HG02885 (cell line): ENCODE data around the gene PARD3.

Source experiments
- ATAC-seq: cut with Tn5 transposase; IDR thresholded peaks from one replicate; pipeline ENCODE4 v1.9.1; 2021; ENCODE audit warnings: mild to moderate bottlenecking; ENCODE audit not compliant: unreplicated experiment, poor library complexity

PARD3 gene

DNA sequence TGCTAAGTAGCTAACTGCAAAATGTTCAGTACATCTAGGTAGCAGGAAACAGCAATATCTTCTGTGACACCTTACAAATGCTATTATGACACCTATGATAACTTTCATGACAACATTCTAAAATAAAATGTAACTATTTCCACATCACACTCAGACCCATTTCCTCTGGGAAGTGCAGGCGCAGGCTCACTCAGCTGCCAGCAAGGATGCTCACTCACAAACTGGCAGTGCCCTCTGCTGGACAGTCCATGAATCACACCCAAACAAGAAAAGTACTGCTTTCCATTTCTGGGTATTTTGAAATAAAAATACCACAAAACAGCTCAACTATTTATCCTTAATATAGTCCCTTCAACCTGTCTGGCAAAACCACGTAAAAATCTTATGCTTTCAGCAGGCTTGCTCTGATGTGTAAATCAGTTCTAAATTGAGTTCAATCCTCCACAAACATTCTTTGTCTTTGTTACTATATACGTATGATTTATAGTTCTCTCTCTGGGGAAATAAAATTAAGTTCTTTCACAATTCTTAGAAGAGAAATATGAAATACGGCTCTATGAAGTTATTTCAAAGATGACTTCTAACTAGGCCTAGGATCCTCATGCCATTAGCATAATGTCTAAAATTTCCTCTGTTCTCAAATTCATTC is 176.6 kb downstream of the PARD3 start:
- peak; percentile 54 for ATAC-seq

DNA sequence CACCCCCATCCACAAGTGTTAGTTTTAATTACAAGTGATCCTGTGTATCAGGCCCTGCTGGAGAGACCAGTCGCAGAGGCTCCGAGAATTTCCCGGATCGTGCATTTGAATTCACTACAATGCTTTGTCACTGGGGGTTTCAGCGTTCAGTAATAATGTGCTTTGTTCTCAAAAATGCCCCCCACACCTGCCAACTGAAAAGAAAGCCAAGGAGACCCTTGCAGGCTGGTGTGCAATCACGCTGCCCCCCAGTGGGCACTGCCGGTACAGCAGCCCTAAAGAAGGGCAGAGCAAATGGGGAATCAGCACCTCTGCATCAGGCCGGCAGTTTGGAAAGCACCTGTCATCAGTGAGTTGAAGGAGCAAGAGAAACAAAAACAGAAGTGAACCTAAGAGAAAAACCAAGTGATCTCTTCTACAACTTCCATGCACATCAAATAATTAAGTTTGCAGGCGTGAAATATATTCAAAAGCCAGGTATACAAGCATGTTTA is 177.6 kb downstream of the PARD3 start:
- peak; percentile 87 for ATAC-seq

DNA sequence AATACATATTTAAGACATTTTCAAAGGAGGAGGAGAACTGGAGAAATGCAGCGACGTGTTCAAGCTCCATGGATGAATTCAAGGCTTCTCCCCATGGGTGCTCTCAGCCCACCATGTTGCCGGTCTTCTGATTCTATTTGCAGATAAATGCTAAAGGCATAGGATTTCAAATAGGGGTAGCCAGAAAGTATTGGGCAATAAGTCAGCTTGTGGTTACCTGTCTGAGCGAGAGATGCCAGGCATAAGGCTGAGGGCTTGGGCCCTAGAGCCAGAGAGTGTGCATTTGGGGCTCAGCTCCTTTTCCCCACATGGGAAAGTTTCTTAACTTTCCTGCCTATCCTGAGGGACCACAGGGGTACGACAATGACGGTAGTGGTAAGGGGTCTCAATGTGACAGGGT is 180.0 kb downstream of the PARD3 start:
- ATAC-seq: no peak

- no peak for ATAC-seq
These were observed 181.7 kb downstream of the PARD3 start for GRCh38 chr10:34633374-34633773.

GRCh38 chr10:34629084-34629483 is 186.0 kb downstream of the PARD3 start:
- no peak for ATAC-seq

- ATAC-seq: no peak
These were observed 186.8 kb downstream of the PARD3 start for GRCh38 chr10:34628174-34628796.

DNA sequence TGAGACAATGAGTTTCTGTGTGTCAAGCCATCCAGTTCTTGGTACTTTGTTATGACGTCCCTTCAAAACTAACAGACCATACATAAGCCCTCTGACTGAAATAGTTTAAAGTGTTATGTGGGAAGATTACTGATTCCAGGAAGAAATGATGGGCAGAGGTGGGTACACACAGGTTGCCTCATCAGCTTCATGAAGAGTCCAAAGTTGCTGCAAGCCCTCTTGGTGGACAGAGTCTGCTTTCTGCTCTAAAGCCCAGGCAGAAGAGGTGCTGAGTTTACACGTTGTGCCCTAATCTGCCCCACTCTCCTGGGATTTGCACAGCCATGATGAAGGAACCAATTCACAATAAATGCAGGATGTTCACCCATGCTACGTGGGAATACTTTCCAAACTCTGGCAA is 187.4 kb downstream of the PARD3 start:
- peak; percentile 22 for ATAC-seq

- peak; percentile 85 for ATAC-seq
These were observed 187.8 kb downstream of the PARD3 start for GRCh38 chr10:34627331-34627730.

- ATAC-seq: no peak
These were observed 188.8 kb downstream of the PARD3 start for GRCh38 chr10:34626158-34626880.

GRCh38 chr10:34624323-34625153 is 190.6 kb downstream of the PARD3 start:
- no peak for ATAC-seq

DNA sequence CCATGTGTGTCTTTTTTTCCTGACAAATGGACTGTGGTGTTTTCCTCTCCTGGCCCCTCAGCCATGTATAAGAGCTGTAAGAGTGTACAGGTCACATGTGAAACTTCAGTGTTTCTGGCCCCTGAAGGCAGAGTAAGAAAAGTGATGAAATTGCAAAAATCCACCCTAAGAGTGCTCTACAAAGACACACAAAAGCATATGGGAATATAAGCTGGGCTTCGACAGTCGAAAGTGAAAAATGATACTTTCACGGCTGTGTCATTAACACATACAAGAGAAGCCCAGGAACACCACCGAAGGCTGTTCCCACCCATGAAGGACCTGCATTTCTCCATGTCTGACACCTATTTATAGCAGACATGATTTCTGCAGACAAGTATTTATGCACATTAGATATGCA is 192.2 kb downstream of the PARD3 start:
- ATAC-seq: no peak

DNA sequence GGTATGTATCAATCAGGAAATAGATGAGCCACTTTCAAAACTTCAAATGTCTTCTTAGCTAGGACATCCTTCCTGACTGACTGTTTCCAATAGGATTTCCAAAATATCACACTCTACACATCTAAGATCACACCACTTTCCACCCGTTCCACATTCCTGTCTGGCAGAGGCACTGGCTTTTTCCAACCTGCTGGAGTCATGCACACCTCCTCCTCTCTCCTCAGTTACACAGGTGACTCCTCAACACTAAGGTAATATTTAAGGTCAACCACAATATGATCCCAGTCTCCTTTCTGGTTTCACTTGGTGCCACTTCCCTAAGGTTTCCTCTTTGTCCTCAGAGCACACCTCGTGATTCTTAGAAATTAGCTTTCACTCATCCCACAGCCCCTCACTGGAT is 196.5 kb downstream of the PARD3 start:
- ATAC-seq: no peak

DNA sequence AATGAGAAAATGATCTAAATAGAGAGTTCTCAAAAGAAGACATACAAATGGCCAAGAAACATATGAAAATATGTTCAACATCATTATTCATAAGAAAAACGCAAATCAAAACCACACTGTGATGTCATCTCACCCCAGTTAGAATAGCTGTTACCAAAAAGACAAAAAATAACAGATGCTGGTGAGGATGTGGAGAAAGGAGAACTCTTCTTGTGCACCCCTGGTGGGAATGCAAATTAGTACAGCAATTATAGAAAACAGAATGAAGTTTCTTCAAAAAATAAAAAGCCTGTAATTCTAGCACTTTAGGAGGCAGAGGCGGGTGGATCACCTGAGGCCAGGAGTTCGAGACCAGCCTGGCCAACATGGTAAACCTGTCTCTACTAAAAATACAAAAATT is 199.3 kb downstream of the PARD3 start:
- ATAC-seq: peak; percentile 76

DNA sequence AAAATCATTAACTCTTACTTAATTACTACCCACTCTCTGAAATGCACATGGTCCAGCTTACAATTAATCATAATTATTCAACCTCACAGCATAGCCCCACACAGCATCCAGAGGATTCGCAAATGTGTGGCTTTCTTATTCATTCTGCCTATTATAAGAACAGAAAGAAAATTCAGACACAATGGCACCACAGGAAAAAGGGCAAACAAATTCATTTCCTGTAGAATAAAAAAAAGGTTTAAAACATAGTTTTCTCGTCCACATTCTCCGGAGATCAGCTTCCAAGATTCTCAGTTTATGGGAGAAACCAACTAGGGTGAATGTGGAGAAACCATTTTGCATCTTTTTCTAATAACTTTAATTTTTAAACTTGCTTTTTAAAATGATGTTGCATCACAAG is 201.6 kb downstream of the PARD3 start:
- no peak for ATAC-seq

DNA sequence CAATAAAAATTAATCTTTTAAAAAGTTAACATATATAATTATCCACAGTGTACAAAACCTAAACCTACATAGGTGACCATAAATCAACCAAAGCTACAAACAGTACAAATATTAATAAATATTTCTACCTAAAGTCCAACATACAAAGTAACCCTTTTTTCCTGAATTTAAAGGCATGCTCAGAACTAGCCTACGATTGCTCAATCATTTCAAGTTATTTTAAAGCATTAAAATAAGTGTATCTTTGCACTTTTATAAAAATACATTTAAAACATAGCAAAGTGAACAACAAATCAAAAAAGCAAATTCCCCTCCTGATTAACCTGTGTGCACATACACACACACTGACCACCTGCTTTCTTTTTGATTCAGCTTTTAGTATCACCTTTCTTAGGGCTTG is 202.2 kb downstream of the PARD3 start:
- ATAC-seq: no peak

- no peak for ATAC-seq
These were observed 202.7 kb downstream of the PARD3 start for GRCh38 chr10:34612446-34612845.

DNA sequence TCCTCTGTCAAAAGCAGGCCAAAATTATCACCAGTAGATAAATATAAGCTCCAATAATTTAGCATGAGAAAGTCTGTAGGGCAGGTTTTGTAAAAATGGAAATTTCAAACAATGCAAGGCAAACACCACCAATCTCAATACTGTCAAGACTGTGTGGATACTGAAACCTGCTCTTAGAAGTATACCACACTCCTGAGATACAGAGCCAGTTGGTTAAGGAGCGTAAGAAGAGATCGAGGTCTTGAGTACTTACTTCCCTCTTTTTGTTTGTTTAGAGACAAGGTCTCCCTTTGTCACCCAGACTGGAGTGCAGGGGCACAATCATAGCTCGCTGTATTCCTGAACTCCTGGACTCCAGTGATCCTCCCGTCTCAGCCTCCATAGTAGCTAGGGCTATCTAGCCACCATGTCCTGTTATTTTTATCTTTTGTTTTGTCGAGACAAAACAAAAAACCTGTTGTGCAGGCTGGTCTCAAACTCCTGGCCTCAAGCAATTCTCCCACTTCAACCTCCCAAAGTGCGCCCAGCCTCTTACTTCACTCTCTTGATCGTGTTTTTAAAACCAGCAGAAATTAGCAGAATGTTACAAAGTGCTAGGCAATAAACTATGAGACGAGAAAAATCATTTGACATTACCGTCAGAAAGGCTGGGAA is 205.7 kb downstream of the PARD3 start:
- no peak for ATAC-seq

DNA sequence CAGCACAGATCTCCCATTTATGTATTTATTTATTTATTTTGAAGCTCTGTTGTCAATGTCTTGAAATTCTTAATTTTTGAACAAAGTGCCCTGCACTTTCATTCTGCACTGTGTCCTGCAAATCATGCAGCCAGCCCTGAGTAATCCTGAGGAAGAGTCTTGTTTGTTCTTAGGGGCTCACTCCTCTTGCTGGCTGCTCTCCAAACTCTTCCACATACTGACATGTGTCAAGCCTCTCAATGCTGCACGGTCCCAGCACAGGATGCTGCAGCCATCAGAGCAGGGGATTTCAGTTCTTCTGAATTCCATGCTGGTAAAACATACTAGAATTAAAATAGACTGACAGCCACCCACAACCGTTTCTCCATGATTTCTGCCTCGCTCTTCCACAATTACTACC is 207.2 kb downstream of the PARD3 start:
- no peak for ATAC-seq

- ATAC-seq: no peak
These were observed 208.2 kb downstream of the PARD3 start for GRCh38 chr10:34606890-34607289.

DNA sequence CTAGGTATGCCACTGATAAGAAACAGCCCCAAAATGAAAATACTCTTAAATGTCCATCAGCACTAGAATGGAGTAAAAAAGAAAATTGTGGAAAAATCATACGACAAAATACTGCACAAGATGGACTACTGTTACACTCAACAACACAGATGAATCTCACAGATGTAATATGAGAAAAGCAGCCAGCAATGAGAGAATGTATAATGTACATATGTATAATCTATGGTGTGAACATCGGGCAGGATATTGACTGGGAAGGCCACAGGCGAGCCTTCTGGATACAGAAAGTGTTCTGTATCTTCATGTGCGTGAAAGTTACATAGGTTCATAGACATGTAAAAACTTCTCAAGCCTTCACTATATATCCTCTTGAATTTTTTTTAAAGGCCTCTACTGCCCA is 212.6 kb downstream of the PARD3 start:
- ATAC-seq: no peak
